Activated CD8-positive, alpha-beta memory T cell treated with anti-CD3 and anti-CD28 coated beads, Interleukin-2, amount 50 U/mL, for 24 hours (primary cell): ENCODE results near the gene DIDO1.
"Not testable (repeated sequence)": the region's sequence is repeated elsewhere in the genome, so short reads cannot be mapped to it uniquely, and the experiment has no call there.

ENCODE experiments used
- DNase-seq: peaks from one replicate; pipeline ENCODE4 v3.0.0-alpha.2; 2020; ENCODE audit errors: extremely low read depth

The DIDO1 gene

DNA sequence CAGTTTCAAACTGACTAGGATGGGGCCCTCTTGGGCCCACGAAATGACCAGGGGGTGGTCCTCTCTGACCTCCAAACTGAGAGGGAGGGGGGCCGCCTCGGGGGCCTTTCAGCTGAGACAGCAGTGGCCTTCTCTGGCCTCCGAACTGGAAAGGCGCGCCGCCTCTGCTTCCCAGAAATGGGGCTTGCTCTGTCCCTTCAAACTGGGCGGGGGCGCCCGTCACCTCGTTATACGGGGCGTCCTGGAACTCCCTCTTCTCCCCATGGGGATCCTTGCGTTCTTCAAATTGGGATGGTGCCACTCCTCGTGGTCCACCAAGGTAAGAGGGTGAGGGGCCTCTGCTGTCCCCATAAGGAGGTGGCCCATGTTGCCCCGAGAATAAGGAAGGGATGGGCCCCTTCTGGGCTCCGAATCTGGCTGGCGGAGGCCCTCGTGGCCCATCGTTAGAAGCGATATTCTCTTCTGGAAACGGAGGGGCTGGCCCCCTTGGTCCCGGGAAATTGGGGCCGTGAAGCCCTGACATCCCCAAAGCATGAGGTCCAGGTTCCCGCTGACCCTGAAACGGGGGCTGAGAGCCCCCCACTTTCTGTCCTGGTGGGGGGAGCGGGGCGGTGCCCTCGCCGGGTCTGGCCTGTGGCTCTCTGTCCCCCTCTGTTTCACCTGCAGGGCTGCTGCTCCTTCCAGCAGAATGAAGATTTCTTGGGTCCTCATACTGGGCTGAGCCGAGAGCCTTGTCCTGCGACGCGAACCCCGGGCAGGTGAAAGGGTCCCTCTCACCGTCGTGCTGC lies 46.0 kb downstream of the DIDO1 start:
- no peak for DNase-seq

DNA sequence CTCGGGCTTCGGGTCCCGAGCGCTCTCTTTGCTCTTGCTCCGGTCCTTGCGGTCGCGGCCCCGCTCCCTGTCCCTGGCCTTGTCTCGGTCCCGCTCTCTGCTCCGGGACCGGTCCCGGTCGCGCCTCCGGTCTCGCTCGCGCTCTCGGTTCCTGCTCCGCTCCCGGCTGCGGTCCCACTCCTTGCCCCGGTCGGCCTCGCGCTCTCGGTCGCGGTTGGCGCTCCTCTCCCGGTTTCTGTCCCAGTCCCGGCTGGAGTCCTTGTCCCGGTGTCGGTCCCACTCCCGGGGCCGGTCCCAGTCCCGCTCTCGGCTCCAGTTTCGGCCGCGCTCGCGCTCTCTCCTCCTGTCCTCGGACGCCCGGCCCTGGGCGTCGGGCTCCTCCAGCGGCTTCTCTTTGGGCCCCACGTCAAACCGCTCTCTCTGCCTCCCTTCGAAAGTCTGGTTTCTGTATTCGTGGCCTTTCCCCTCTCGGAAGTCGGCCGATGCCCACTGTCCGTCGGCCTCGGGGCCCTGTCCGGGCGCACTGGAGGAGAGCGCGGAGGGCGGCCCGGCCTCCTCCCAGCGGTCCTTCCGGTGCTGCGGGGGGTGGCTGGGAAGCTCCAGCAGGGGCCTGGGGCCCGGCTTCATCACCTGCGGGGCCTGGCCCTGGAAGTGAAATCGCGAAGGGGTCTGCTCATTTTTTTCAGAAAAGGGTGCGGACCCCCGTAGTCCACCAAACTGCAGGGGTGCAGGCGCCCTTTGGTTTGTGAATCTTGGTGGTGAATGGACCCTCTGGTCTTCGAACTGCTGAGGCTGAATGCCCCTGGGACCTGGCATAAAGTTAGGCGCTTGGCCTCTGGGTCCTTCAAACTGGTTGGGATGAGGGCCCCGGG lies 46.8 kb downstream of the DIDO1 start:
- DNase-seq, result no peak

- no peak for DNase-seq
Observed at GRCh38 chr20:62878244-62879038, 47.9 kb downstream of the DIDO1 start.

DNA sequence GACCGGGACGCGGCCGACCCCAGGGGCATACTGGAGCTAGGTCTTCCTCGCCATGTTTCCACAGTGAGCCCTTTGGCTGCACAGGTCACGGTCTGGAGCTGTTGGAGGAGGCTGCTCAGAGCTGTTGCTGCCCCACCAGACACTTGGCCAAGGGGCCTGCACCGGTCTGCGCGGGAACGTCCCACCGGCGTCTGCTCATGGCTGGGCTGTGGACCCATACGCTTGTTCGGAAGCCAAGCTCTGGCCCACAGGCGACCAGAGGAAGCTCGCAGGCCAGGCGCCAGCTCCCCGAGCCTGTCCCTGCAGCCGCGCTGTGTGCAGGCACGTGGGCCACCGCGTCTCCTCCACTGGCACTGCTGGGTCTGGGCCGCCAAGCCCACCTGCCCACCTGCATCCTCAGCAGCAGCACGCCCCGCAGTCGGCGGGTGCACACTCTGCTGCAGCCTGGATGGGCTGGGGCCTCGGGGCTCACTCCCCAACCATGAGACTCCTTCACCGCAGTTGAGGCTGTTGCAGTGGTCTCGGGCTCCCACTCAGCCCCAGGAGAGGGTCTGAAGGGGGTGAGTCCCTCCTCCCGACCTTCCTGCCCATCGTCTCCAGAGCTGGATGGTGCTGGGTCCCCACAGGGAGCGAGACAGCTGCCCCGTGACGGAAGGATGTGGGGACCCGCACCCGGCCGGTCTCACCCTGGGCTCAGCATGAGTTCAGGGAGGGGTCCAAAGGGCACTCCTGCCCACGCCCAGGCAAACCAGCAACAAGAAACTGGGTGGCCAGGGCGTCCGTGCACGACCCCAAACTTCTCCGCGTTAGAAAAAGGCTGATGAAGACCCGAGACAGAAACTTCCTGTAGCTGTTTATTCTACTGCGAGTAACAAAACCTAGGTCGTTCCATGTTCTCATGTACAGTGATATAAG lies 49.1 kb downstream of the DIDO1 start:
- DNase-seq, result no peak

- DNase-seq, result no peak
Observed at GRCh38 chr20:62876501-62876901, 49.8 kb downstream of the DIDO1 start.

GRCh38 chr20:62875419-62876361 lies 50.6 kb downstream of the DIDO1 start:
- no peak for DNase-seq

GRCh38 chr20:62874964-62875344 lies 51.4 kb downstream of the DIDO1 start:
- DNase-seq, result no peak

GRCh38 chr20:62873681-62874031 lies 52.6 kb downstream of the DIDO1 start:
- not testable (repeated sequence) for DNase-seq

DNA sequence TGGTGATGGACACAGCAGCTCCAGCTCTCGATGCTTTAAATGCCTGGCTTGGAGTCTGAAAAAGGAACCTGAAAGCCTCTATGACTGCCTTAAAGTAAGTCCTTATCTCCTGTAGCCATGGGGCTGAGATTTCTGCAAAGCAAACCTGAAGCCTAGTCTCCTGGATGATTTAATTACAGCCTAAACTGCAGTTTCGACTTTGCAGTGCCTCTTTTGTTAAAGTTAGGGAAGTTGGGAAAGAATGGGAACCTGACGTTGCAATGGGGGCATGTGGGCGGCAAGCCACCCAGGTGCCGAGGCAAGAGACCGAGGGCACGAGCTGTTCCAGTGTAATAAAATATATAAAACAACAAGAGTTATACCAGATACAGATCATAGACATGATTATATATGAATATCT lies 53.0 kb downstream of the DIDO1 start:
- no peak for DNase-seq

DNA sequence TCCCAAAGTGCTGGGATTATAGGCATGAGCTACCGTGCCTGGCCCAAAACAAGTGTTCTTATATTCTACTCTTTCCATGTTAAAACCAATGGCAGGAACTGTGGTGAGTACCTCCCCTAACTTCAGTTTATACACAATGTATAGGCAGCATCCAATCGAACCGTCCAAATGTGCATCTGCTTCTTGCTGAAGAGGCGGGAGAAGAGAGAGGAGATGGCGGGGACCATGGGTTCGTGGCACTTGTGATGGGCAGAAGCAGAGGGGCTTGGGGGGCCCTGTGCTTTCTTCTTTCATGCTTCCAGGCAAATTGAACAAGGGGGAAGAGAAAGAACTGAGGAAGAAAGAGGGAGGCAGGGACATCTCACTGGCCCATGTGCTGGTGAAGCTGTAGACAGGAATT lies 53.4 kb downstream of the DIDO1 start:
- no peak for DNase-seq

GRCh38 chr20:62872184-62872847 lies 54.0 kb downstream of the DIDO1 start:
- no peak for DNase-seq

DNA sequence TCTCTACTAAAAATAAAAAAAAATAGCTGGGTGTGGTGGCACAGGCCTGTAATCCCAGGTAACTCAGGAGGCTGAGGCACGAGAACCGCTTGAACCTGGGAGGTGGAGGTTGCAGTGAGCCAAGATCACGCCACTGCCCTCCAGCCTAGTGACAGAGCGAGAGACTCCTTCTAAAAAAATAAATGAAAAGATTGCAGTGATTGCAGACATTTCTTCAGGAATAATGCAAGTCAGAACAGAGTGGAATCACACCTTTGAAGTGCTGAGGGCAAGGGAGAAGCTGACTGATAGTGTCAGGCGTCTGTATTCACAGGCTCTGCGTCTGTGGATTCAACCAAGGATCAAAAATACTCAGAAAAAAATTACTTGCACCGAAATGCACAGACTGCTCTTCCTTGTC lies 62.1 kb downstream of the DIDO1 start:
- DNase-seq, result no peak

DNA sequence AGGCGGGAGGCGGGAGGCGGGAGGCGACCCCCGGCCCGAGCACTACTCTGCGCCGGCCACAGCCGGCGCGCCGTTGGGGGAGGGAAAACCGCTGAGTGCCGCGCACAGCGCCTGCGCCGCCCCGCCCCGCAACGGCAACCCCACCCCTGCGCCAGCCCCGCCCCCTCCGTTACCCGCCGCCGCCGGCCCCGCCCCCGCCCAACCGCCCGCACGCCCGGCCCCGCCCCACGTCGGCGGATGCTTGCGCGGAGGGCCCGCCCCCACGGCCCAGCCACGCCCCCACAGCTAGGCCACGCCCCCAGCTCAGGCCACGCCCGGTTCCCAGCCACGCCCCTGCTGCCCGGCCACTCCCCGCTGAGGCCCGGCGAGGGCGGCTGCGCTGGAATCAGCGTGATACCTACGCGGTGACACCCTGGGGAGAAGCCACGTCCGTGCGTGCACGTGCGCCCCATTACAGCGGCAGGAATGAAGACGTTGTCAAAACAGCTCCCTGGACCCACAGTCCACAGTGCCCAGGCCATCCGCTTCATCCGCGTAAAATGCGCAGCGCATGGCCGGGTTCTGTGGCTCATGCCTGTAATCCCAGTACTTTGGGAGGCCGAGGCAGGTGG lies 64.5 kb downstream of the DIDO1 start, which contains the start of gene TCFL5:
Gene TCFL5 (minus strand): TSS at position 97 of the 611 bp plus-strand sequence. CDS start 152 bp downstream, outside the sequence.
- DNase-seq, result peak; percentile 73

DNA sequence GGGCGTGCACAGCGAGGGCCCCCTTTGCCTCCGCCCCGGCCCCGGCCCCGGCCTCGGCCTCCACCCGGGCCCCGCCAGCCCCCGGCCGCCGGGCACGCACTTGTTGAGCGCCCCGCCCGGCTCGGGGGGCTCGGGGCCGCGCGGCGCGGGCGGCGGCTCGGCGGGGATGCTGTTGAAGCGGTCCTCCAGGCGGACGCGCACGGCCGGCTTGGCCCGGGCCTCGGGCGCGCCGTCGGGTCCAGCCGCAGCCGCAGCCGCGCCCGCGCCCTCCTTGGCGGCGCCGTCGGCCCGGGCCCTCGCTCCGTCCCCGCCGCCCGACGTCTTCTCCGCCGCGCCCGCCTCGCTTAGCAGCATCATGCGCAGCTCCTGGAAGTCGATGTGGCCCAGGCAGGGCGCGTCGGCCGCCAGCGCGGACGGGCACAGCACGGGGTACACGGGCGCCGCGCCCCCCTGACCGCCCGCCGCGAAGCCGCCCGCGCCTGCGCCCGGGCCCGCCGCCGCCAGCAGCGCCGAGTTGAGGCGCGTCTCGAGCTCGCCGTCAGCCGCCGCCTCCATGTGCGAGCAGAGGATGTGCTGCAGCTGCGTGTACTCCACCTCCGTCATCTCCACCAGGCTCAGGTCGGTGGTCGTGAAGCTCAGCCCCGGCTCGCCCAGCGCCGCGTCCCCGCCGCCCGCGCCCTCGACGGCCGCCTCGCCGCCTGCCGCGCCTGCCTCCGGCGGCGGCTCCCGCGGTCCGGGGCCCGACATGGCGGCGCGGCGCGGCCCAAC lies 65.2 kb downstream of the DIDO1 start:
- DNase-seq, result no peak

- DNase-seq, result no peak
Observed at GRCh38 chr20:62860391-62860923, 65.8 kb downstream of the DIDO1 start.

DNA sequence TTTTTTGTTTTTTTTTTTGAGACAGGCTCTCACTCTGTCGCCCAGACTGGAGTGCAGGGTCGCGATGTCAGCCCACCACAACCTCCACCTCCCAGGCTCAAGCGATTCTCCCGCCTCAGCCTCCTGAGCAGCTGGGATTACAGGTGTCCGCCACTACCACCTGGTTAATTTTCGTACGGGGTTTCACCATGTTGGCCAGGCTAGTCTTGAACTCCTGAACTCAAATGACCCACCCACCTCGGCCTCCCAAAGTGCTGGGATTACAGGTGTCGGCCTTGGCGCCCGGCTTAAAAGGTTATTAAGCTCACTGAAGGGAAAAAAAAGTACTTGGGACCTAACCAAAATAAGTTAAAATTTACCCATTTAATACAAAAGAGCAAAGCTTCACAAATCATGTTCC lies 66.6 kb downstream of the DIDO1 start:
- DNase-seq, result no peak

GRCh38 chr20:62858058-62858830 lies 68.1 kb downstream of the DIDO1 start:
- DNase-seq, result no peak
